ENCODE measurements around the gene HSF4.

HSF4 gene

DNA sequence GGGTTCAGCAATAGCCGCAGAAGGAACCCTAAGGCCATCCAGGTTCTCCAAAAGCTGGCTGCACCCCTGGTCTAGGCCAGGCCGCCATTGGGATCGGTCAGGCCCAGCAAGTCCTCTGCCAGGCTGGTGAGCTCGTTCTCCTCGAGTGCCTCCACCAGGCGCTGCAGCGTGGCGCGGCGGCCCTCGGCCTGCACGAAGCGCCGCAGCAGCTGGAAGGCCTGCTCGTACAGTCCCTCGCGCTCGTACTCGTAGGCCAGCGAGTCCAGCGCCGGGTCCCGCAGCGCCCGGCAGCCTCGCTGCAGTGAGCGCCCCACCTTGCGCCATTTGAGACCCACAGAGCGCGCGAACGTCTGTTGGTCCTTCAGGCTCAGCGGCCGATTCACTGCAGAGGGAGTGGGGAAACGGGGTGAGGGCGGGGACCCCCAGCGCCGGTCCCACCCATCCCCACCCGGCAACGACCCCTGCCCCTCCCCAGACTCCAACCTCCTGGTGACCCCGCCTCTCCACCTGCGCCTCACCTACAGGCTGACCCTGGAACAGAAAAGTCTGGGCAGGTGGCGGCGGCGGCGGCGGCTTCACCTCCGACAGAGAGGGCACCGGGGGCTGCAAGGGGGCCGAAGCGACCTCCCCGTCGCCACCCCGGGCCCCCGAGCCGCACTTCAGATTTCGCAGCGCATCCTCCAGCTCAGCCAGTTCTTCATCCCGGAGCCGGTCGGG lies 9.8 kb upstream of the HSF4 start:
- POLR2A ChIA-PET, result interaction anchor here (0.5 to 1.1 kb wide), 4 partner anchors 19 to 140 kb away, joined by 3 to 6 read pairs (median 3); no protein-coding TSS in a partner anchor
- no peak for TF ChIP-seq CTCF (IDR thresholded peaks at IDR 0.05; ENCODE audit: insufficient read depth, low read length, missing control alignments)
- H3K4me3 ChIP-seq (ENCODE audit: low read depth, low read length), result peak overlapping the region; percentile 34
- DNase-seq (ENCODE audit: low read depth, low spot score), result no peak
- CTCF ChIA-PET, result interaction anchor here (0.6 to 13.2 kb wide), 62 partner anchors 9 to 356 kb away, joined by 3 to 241 read pairs (median 7); partner anchors contain the start of genes CBFB, CES3, CES4A and EXOC3L1

DNA sequence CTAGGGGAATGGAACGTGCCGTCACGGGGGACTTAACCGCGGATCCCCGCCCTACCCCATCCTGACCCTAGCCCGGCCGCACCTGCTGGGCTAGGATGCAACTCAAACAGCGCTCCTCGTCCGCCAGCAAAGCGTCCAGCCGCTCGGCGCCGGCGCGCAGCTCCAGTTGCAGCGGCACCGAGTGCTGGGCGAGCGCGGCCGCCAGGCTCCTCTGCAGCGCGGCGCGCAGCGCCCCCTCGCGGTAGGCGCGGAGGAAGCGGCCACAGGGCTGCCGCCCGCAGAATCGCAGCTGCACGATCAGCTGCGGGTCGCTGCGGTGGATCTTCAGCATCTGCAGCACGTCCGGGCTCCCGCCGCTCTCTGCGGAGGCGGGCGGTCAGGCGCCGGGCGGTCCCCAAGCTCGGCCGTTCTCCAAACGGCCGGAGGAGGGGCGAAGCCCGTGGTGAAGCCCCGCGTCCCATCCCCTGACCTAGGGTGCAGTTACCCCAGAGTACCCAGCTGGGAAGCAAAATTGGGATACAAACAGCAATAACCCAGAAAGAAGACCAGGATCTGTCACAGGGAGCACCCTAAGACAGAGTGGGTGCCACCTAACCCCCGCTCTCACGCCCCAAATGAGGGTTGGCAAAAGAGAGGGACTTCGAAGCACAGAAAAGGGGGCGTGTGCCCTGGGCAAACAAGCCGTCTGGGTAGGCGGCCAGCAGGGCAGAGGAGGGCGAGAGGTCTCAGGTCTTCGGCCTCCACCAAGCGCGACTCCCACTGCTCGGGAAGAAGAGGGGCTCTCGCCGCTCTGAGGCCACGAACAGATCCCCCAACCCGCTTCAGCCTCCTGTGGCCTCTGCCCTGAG lies 9.0 kb upstream of the HSF4 start:
- ChIA-PET CTCF (interaction anchor here (0.6 to 13.2 kb wide), 63 partner anchors 8 to 527 kb away, joined by 3 to 241 read pairs (median 7); partner anchors contain the start of genes CBFB, CES3, CES4A and EXOC3L1), POLR2A (interaction anchor here (0.5 to 1.1 kb wide), 4 partner anchors 18 to 141 kb away, joined by 3 to 6 read pairs (median 3); no protein-coding TSS in a partner anchor)
- H3K4me3 ChIP-seq (ENCODE audit: low read depth, low read length), result peak overlapping the region; percentile 34
- DNase-seq (ENCODE audit: low read depth, low spot score), result no peak
- TF ChIP-seq CTCF (IDR thresholded peaks at IDR 0.05; ENCODE audit: insufficient read depth, low read length, missing control alignments), result peak; percentile 85

- ChIA-PET POLR2A (no interaction called here), CTCF (interaction anchor here (0.7 to 13.2 kb wide), 30 partner anchors 11 to 318 kb away, joined by 3 to 241 read pairs (median 8); partner anchors contain the start of genes CBFB, CES3, EXOC3L1 and HSF4)
- no peak overlapping the region for H3K4me3 ChIP-seq (ENCODE audit: low read depth, low read length)
- no peak for DNase-seq (ENCODE audit: low read depth, low spot score)
- TF ChIP-seq CTCF (IDR thresholded peaks at IDR 0.05; ENCODE audit: insufficient read depth, low read length, missing control alignments), result no peak
Observed at GRCh38 chr16:67156143-67156844, 8.3 kb upstream of the HSF4 start.

DNA sequence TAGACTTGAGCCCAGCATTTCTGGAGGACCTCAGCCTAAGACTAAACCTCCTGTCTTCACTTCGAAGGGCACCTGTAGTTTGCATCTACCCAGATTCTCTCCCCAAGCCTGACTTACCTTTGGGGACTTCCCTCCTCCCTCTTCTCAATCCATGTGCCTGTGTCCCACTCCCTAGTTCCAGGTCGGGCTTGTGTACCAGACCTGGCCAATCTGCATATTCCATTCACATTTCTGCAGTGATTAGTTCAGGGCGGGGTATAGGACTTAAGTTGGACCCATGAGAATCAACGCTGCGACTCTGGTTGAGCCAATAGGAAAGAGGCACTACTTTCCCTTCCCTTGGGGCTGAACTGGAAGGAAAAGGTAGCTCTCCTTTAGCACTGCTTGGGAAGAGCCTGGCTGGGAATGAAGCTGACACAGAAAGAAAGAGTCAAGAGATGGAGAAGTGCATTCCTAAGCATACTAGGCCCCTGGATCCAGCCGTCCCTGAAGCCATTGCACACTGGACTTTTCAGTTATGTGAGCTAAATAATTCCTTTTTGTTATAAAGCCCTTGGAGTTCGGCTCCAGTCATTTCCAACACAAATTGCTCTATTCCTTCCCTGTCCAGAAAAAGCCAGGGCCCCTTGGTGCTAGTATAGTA lies 7.3 kb upstream of the HSF4 start:
- H3K4me3 ChIP-seq (ENCODE audit: low read depth, low read length), result no peak overlapping the region
- TF ChIP-seq CTCF (IDR thresholded peaks at IDR 0.05; ENCODE audit: insufficient read depth, low read length, missing control alignments), result no peak
- DNase-seq (ENCODE audit: low read depth, low spot score), result no peak
- ChIA-PET CTCF (interaction anchor here (0.7 to 13.2 kb wide), 24 partner anchors 8 to 317 kb away, joined by 3 to 241 read pairs (median 5); partner anchors contain the start of genes CBFB, CES3 and NOL3), POLR2A (no interaction called here)

GRCh38 chr16:67157892-67158635 lies 6.5 kb upstream of the HSF4 start:
- H3K4me3 ChIP-seq (ENCODE audit: low read depth, low read length), result no peak overlapping the region
- no peak for TF ChIP-seq CTCF (IDR thresholded peaks at IDR 0.05; ENCODE audit: insufficient read depth, low read length, missing control alignments)
- CTCF ChIA-PET, result interaction anchor here (0.9 to 13.2 kb wide), 23 partner anchors 9 to 316 kb away, joined by 3 to 241 read pairs (median 6); partner anchors contain the start of genes CES3, MATCAP1 and NOL3
- DNase-seq (ENCODE audit: low read depth, low spot score), result no peak
- POLR2A ChIA-PET, result no interaction called here

All from AG04449 (cell line).